Activated naive CD4-positive, alpha-beta T cell treated with anti-CD3 and anti-CD28 coated beads, Interleukin-2, amount 10 ng/mL, durations not matched to agents 7 days and 5 days (primary cell): ENCODE data around the gene ZNF3.

Source experiments
- CTCF ChIA-PET: fragments of 350-600 bp; sonication (Branson Sonifier 250); formaldehyde crosslinking; loops from one replicate; lab custom pipeline; 2021; ENCODE audit warnings: antibody characterized with exemption; lab: Charles Lee
- DNase-seq: peaks from one replicate; pipeline ENCODE4 v3.0.0-alpha.2; 2020
- H3K27ac Mint-ChIP-seq: one replicate; pipeline ENCODE4 v1.8.0; 2021; ENCODE audit warnings: mild to moderate bottlenecking, moderate library complexity, mixed read lengths
- H3K27me3 Mint-ChIP-seq: one replicate; pipeline ENCODE4 v1.8.0; 2021; ENCODE audit warnings: mild to moderate bottlenecking, mixed read lengths
- H3K36me3 Mint-ChIP-seq: one replicate; pipeline ENCODE4 v1.8.0; 2021; ENCODE audit warnings: mixed read lengths
- H3K4me1 Mint-ChIP-seq: one replicate; pipeline ENCODE4 v1.8.0; 2021; ENCODE audit warnings: mixed read lengths
- H3K4me3 Mint-ChIP-seq: one replicate; pipeline ENCODE4 v1.8.0; 2021; ENCODE audit warnings: mild to moderate bottlenecking, moderate library complexity, mixed read lengths
- H3K9me3 Mint-ChIP-seq: one replicate; pipeline ENCODE4 v1.8.0; 2021; ENCODE audit warnings: mixed read lengths

Gene ZNF3

GRCh38 chr7:100069991-100070390 lies 11.5 kb downstream of the ZNF3 start:
- Mint-ChIP-seq H3K36me3 (peaks cover 64% of the 10 kb centered on the region), H3K4me3 (no peak overlapping the region), H3K4me1 (no peaks in the 10 kb centered on the region), H3K9me3 (peaks cover 36% of the 10 kb centered on the region), H3K27me3 (no peaks in the 10 kb centered on the region), H3K27ac (no peak overlapping the region)
- DNase-seq: no peak
- CTCF ChIA-PET: interaction anchor here (1.4 kb wide), 1 partner anchor 156 kb away, joined by 4 read pairs; no protein-coding TSS in a partner anchor

- Mint-ChIP-seq H3K27ac (no peak overlapping the region), H3K4me1 (no peaks in the 10 kb centered on the region), H3K9me3 (peaks cover 23% of the 10 kb centered on the region), H3K4me3 (no peak overlapping the region), H3K27me3 (no peaks in the 10 kb centered on the region), H3K36me3 (peaks cover 54% of the 10 kb centered on the region)
- no peak for DNase-seq
- CTCF ChIA-PET: no interaction called here
Observed at GRCh38 chr7:100066953-100067352, 14.6 kb downstream of the ZNF3 start.

DNA sequence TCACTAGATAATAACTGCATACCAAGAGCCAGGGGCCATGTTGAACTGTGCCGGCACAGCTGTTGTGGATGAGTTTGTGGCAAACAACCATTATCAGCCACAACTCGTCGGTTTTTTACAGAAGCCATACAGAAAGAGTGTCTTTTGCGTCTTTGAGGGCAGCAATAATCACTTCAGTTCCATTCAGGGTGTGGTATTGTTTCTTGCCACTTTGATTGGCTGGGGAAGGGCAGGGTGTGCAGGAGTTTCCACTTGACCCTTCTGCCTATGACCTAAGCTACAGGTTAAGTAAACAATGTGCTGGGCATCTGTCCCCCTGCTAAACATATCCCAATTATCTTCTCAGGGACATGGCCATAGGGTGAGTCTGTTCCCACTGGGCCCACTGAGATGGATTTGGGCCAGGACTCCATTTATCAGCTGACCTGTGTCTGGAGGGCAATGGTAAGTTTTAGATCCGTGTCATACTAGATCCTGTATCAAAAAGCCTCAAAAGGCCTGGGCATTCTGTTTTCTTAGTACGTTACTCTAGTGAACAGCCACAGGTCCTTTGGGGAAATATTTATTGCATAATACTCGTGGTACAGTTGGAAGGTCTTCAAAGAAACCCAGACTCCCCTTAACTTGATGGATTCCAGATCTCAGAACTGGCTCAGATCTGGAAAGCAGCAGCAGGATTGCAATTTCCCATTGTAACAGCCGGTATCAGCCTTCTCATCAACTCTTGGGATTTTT lies 15.9 kb downstream of the ZNF3 start:
- Mint-ChIP-seq H3K4me1 (no peaks in the 10 kb centered on the region), H3K36me3 (peaks cover 44% of the 10 kb centered on the region), H3K4me3 (no peak overlapping the region), H3K9me3 (peaks cover 10% of the 10 kb centered on the region), H3K27ac (no peak overlapping the region), H3K27me3 (no peaks in the 10 kb centered on the region)
- CTCF ChIA-PET: no interaction called here
- DNase-seq: no peak

DNA sequence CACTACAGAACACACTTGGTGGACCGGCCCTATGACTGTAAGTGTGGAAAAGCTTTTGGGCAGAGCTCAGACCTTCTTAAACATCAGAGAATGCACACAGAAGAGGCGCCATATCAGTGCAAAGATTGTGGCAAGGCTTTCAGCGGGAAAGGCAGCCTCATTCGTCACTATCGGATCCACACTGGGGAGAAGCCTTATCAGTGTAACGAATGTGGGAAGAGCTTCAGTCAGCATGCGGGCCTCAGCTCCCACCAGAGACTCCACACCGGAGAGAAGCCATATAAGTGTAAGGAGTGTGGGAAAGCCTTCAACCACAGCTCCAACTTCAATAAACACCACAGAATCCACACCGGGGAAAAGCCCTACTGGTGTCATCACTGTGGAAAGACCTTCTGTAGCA lies 17.4 kb downstream of the ZNF3 start:
- CTCF ChIA-PET: interaction anchor here (0.6 to 1.7 kb wide), 3 partner anchors 72 to 701 kb away, joined by 3 read pairs; no protein-coding TSS in a partner anchor
- H3K4me3 Mint-ChIP-seq: no peak overlapping the region
- no peaks in the 10 kb centered on the region for H3K4me1 Mint-ChIP-seq
- no peak for DNase-seq
- H3K9me3 Mint-ChIP-seq: no peaks in the 10 kb centered on the region
- no peaks in the 10 kb centered on the region for H3K27me3 Mint-ChIP-seq
- no peak overlapping the region for H3K27ac Mint-ChIP-seq
- H3K36me3 Mint-ChIP-seq: peaks cover 36% of the 10 kb centered on the region

GRCh38 chr7:100063376-100063775 lies 18.1 kb downstream of the ZNF3 start:
- no peak for DNase-seq
- Mint-ChIP-seq H3K36me3 (peaks cover 36% of the 10 kb centered on the region), H3K9me3 (no peaks in the 10 kb centered on the region), H3K27ac (no peak overlapping the region), H3K4me1 (no peaks in the 10 kb centered on the region), H3K27me3 (no peaks in the 10 kb centered on the region), H3K4me3 (no peak overlapping the region)
- CTCF ChIA-PET: interaction anchor here (0.6 to 1.7 kb wide), 4 partner anchors 18 to 702 kb away, joined by 3 read pairs; partner anchors contain the start of gene ZNF3

GRCh38 chr7:100061518-100062193 lies 19.9 kb downstream of the ZNF3 start:
- Mint-ChIP-seq H3K27ac (no peak overlapping the region), H3K36me3 (peaks cover 31% of the 10 kb centered on the region), H3K4me3 (no peak overlapping the region), H3K9me3 (no peaks in the 10 kb centered on the region), H3K27me3 (no peaks in the 10 kb centered on the region), H3K4me1 (no peaks in the 10 kb centered on the region)
- CTCF ChIA-PET: interaction anchor here (1.1 kb wide), 1 partner anchor 68 kb away, joined by 3 read pairs; no protein-coding TSS in a partner anchor
- DNase-seq: no peak

DNA sequence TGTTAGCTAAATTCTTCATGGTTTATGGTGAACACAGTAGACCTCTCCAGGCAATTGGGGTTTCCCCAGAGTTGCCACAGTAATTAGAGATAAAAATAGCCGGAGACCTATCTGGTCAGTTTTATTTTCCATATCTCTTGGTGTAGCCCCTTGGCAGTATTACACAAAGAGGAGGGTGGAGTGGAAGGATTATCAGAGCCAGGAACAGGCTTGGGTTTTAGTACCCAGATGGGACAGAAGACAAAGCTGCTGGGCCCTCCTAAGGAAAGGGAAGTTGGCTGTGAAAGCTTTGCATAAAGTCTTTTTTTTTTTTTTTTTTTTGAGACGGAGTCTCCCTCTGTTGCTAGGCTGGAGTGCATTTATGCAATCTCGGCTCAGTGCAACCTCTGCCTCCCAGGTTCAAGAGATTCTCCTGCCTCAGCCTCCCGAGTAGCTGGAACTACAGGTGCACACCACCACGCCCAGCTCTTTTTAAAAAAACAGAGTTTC lies 22.2 kb downstream of the ZNF3 start:
- H3K9me3 Mint-ChIP-seq: no peaks in the 10 kb centered on the region
- H3K36me3 Mint-ChIP-seq: peaks cover 25% of the 10 kb centered on the region
- H3K27me3 Mint-ChIP-seq: no peaks in the 10 kb centered on the region
- no peaks in the 10 kb centered on the region for H3K4me1 Mint-ChIP-seq
- H3K27ac Mint-ChIP-seq: no peak overlapping the region
- CTCF ChIA-PET: interaction anchor here (0.6 to 1.2 kb wide), 2 partner anchors 73 to 527 kb away, joined by 3 read pairs; partner anchors contain the start of gene FBXO24
- DNase-seq: no peak
- no peak overlapping the region for H3K4me3 Mint-ChIP-seq

DNA sequence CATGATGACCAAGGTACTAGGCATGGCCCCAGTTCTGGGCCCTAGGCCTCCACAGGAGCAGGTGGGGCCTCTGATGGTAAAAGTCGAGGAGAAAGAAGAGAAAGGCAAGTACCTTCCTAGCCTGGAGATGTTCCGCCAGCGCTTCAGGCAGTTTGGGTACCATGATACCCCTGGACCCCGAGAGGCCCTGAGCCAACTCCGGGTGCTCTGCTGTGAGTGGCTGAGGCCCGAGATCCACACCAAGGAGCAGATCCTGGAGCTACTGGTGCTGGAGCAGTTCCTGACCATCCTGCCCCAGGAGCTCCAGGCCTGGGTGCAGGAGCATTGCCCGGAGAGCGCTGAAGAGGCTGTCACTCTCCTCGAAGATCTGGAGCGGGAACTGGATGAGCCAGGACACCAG lies 24.5 kb downstream of the ZNF3 start:
- CTCF ChIA-PET: interaction anchor here (1.1 kb wide), 1 partner anchor 143 kb away, joined by 4 read pairs; no protein-coding TSS in a partner anchor
- Mint-ChIP-seq H3K9me3 (no peaks in the 10 kb centered on the region), H3K4me3 (no peak overlapping the region), H3K27ac (no peak overlapping the region), H3K27me3 (no peaks in the 10 kb centered on the region), H3K36me3 (peaks cover 11% of the 10 kb centered on the region), H3K4me1 (no peaks in the 10 kb centered on the region)
- no peak for DNase-seq

- H3K4me1 Mint-ChIP-seq: peaks cover 20% of the 10 kb centered on the region
- peak; percentile 49 for DNase-seq
- peaks cover 6% of the 10 kb centered on the region for H3K36me3 Mint-ChIP-seq
- H3K27ac Mint-ChIP-seq: no peak overlapping the region
- H3K27me3 Mint-ChIP-seq: no peaks in the 10 kb centered on the region
- CTCF ChIA-PET: interaction anchor here (0.7 to 3.2 kb wide), 5 partner anchors 60 to 140 kb away, joined by 3 to 67 read pairs (median 3); partner anchors contain the start of gene AZGP1
- H3K4me3 Mint-ChIP-seq: no peak overlapping the region
- no peaks in the 10 kb centered on the region for H3K9me3 Mint-ChIP-seq
Observed at GRCh38 chr7:100053215-100053614, 28.3 kb downstream of the ZNF3 start.

DNA sequence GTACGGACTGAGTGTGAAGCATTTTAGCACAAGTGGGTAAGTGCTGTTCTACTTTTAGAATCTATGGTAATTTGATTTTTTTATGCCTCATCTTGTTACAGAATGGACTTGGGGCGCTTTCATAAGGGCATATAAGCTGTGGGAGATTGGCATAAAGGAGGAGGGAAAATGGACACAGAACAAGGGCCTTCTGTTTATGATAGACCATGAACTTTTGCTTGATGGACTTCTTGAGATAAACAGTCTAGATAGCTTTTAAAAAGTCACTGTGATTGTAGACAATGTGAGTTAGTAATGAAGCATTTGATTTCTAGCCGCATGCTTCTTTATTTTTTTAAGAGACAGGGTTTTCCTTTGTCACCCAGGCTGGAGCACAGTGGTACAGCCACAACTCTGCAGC lies 29.9 kb downstream of the ZNF3 start:
- H3K27me3 Mint-ChIP-seq: peaks cover 6% of the 10 kb centered on the region
- DNase-seq: no peak
- CTCF ChIA-PET: interaction anchor here (0.8 to 3.2 kb wide), 5 partner anchors 31 to 135 kb away, joined by 3 to 67 read pairs (median 3); no protein-coding TSS in a partner anchor
- H3K27ac Mint-ChIP-seq: peak overlapping the region; percentile 58
- H3K4me3 Mint-ChIP-seq: peak overlapping the region; percentile 22
- no peaks in the 10 kb centered on the region for H3K9me3 Mint-ChIP-seq
- H3K36me3 Mint-ChIP-seq: peaks cover 2% of the 10 kb centered on the region
- peaks cover 20% of the 10 kb centered on the region for H3K4me1 Mint-ChIP-seq

- DNase-seq: peak; percentile 85
- peak within 1 kb of the TSS; percentile 89 for H3K27ac Mint-ChIP-seq
- H3K36me3 Mint-ChIP-seq: peaks cover 2% of the 10 kb centered on the region
- peaks cover 12% of the 10 kb centered on the region for H3K27me3 Mint-ChIP-seq
- CTCF ChIA-PET: interaction anchor here (0.8 to 1.7 kb wide), 7 partner anchors 33 to 138 kb away, joined by 3 to 5 read pairs (median 3); no protein-coding TSS in a partner anchor
- no peaks in the 10 kb centered on the region for H3K9me3 Mint-ChIP-seq
- H3K4me1 Mint-ChIP-seq: peaks cover 22% of the 10 kb centered on the region
- H3K4me3 Mint-ChIP-seq: peak within 1 kb of the TSS; percentile 84
Observed at GRCh38 chr7:100049441-100050291, 31.9 kb downstream of the ZNF3 start, which contains the start of gene ZSCAN21. ZSCAN21 (plus strand) TSS chr7:100049774; CDS start chr7:100057007, 7,233 bp downstream.

DNA sequence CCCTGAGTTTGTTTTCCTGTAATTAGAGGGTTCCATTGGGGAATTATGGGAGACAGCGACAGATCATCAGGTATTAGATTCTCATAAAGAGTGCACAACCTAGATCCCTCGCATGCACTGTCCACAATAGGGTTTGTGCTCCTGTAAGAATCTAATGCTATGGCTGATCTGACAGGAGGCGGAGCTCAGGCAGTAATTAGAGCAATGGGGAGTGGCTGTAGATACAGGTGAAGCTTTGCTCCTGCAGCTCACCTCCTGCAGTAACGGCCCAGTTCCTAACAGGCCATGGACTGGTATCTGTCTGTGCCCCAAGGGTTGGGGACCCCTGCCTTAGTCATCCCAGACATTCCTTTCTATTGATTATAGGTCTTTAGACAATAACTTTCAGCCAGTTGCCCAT lies 32.8 kb downstream of the ZNF3 start:
- H3K27ac Mint-ChIP-seq: peak overlapping the region; percentile 71
- DNase-seq: no peak
- H3K4me1 Mint-ChIP-seq: peaks cover 24% of the 10 kb centered on the region
- peaks cover 2% of the 10 kb centered on the region for H3K36me3 Mint-ChIP-seq
- no peaks in the 10 kb centered on the region for H3K9me3 Mint-ChIP-seq
- H3K27me3 Mint-ChIP-seq: peaks cover 13% of the 10 kb centered on the region
- CTCF ChIA-PET: interaction anchor here (1.6 kb wide), 1 partner anchor 34 kb away, joined by 4 read pairs; no protein-coding TSS in a partner anchor
- peak overlapping the region; percentile 84 for H3K4me3 Mint-ChIP-seq

DNA sequence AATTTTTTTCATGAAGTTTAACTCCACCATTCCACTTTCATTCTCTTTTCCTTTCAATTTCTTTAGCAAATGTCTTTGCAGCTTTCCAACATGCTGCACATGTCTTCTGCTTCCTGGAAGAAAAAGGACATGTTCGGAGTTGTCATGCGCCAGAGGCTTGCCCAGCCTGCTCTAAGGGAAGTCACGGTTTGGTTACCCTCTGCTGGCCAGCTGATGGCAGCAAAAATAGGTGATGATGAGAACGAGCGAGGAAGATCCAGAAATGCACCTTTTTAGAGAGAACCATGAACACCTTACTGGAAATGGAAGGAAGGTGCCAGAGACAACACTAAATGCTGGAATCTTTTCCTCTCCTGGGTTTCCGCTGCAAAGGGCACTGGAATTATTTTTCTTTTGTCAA lies 36.8 kb downstream of the ZNF3 start:
- peak; percentile 39 for DNase-seq
- peaks cover 13% of the 10 kb centered on the region for H3K27me3 Mint-ChIP-seq
- CTCF ChIA-PET: interaction anchor here (1.0 to 2.7 kb wide), 2 partner anchors 51 to 133 kb away, joined by 3 to 9 read pairs; no protein-coding TSS in a partner anchor
- H3K4me1 Mint-ChIP-seq: peaks cover 28% of the 10 kb centered on the region
- H3K9me3 Mint-ChIP-seq: no peaks in the 10 kb centered on the region
- peaks cover 1% of the 10 kb centered on the region for H3K36me3 Mint-ChIP-seq
- H3K27ac Mint-ChIP-seq: no peak overlapping the region
- H3K4me3 Mint-ChIP-seq: no peak overlapping the region
